ENCODE measurements around the gene ZNF358. TPM values are rescaled to one million over a fixed set of nuclear protein-coding genes. Genes with fewer than 3 reads are reported as not detected.

The ZNF358 gene
- polyA plus RNA-seq, 3 donors: 0.41 to 8.6 (median 1.0) TPM

- H2AFZ ChIP-seq (ENCODE audit: insufficient read depth, low read depth, low read length, poor library complexity, severe bottlenecking): peak overlapping the region; percentile 77
- Mint-ChIP-seq H3K4me1 (peaks cover 34% of the 10 kb centered on the region), H3K27me3 (ENCODE audit: low read depth in 3 of 3) (peaks cover 0 to 6% (median 1%) of the 10 kb centered on the region in 3 donors), H3K9me3 (peaks cover 0 to 5% (median 3%) of the 10 kb centered on the region in 7 donors), H3K36me3 (peaks cover 34 to 45% of the 10 kb centered on the region in 2 donors), H3K27ac (peak overlapping the region; percentile 28 to 90 (median 76)), H3K4me3 (peak overlapping the region; percentile 85 to 88)
- peak overlapping the region; percentile 89 for H3K9ac ChIP-seq (ENCODE audit: insufficient read depth, low read length, poor library complexity, severe bottlenecking)
- DNase-seq: peak in 2 of 3 donors; percentile 42 to 59
- WGBS (ENCODE audit: insufficient coverage): 12% methylated on average over 19 of the region's 23 CpGs
- peak overlapping the region; percentile 25 to 77 for H3K27ac ChIP-seq (ENCODE audit: low read depth in 1 of 2, low read length in 2 of 2)
- peak overlapping the region; percentile 99 for H3K4me2 ChIP-seq (replicated peaks; ENCODE audit: extremely low read depth, low read length, poor library complexity, severe bottlenecking)
- intact Hi-C loops (cut with micrococcal nuclease): loop anchor here in 1 of 2 donors (1.0 to 2.0 kb wide), 2 partner anchors 11 to 50 kb away; no protein-coding TSS in a partner anchor
- H3K9me3 ChIP-seq (replicated peaks in 1 of 2; ENCODE audit: control insufficient read depth in 1 of 2, insufficient read depth in 1 of 2, low read length in 2 of 2): no peaks in the 10 kb centered on the region
- peaks cover 31 to 38% of the 10 kb centered on the region in 2 donors for H3K4me1 ChIP-seq (ENCODE audit: control insufficient read depth in 1 of 2, insufficient read depth in 2 of 2, low read length in 2 of 2)
- no peaks in the 10 kb centered on the region for H3K27me3 ChIP-seq (ENCODE audit: control insufficient read depth in 2 of 2, insufficient read depth in 2 of 2, low read length in 2 of 2)
- TF ChIP-seq CTCF (IDR thresholded peaks at IDR 0.05): no peak
- H3K36me3 ChIP-seq (replicated peaks in 1 of 2; ENCODE audit: control insufficient read depth in 1 of 2, insufficient read depth in 2 of 2, low read length in 2 of 2): peaks cover 25 to 36% of the 10 kb centered on the region in 2 donors
- peaks cover 16% of the 10 kb centered on the region for H4K20me1 ChIP-seq (ENCODE audit: insufficient read depth, low read length)
- peaks cover 14% of the 10 kb centered on the region for H3K79me2 ChIP-seq (ENCODE audit: insufficient read depth, low read length)
- H3K4me3 ChIP-seq (replicated peaks in 1 of 3; ENCODE audit: low read depth in 2 of 3, low read length in 3 of 3): peak overlapping the region; percentile 56 to 89 (median 69)
These were observed 7.2 kb downstream of the ZNF358 start for GRCh38 chr19:7522923-7523667.

DNA sequence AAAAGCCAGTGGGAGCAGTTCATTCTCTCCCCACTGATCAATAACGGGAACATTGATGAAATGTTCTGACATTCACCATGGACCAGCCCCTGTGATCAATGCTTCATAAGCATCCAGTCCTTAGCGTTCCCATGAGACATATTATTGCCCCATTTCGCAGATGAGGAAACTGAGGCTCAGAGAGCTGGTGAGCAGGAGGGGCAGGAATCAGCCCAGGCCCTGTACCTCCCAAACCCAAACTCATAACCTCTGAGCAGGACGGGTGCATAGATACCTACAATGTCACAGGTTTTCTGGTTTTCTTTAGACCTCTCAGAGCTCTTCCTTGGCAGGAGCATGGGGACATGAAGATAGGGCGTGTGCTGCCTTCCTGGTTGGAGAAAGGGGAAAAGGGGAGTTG, 8.6 kb downstream of the ZNF358 start:
- Histone ChIP-seq H3K27me3 (ENCODE audit: control insufficient read depth in 2 of 2, insufficient read depth in 2 of 2, low read length in 2 of 2) (no peaks in the 10 kb centered on the region), H3K9ac (ENCODE audit: insufficient read depth, low read length, poor library complexity, severe bottlenecking) (no peak overlapping the region), H2AFZ (ENCODE audit: insufficient read depth, low read depth, low read length, poor library complexity, severe bottlenecking) (no peak overlapping the region), H3K4me3 (replicated peaks in 1 of 3; ENCODE audit: low read depth in 2 of 3, low read length in 3 of 3) (no peak overlapping the region), H3K79me2 (ENCODE audit: insufficient read depth, low read length) (peaks cover 14% of the 10 kb centered on the region), H4K20me1 (ENCODE audit: insufficient read depth, low read length) (peaks cover 16% of the 10 kb centered on the region), H3K9me3 (replicated peaks in 1 of 2; ENCODE audit: control insufficient read depth in 1 of 2, insufficient read depth in 1 of 2, low read length in 2 of 2) (no peaks in the 10 kb centered on the region), H3K4me1 (ENCODE audit: control insufficient read depth in 1 of 2, insufficient read depth in 2 of 2, low read length in 2 of 2) (peaks cover 31 to 40% of the 10 kb centered on the region in 2 donors), H3K27ac (ENCODE audit: low read depth in 1 of 2, low read length in 2 of 2) (no peak overlapping the region), H3K4me2 (replicated peaks; ENCODE audit: extremely low read depth, low read length, poor library complexity, severe bottlenecking) (no peak overlapping the region), H3K36me3 (replicated peaks in 1 of 2; ENCODE audit: control insufficient read depth in 1 of 2, insufficient read depth in 2 of 2, low read length in 2 of 2) (peaks cover 39 to 51% of the 10 kb centered on the region in 2 donors)
- TF ChIP-seq CTCF (IDR thresholded peaks at IDR 0.05): no peak
- Mint-ChIP-seq H3K27ac (no peak overlapping the region), H3K9me3 (no peaks in the 10 kb centered on the region), H3K27me3 (ENCODE audit: low read depth in 3 of 3) (peaks cover 0 to 4% (median 0%) of the 10 kb centered on the region in 3 donors), H3K4me1 (peaks cover 36% of the 10 kb centered on the region), H3K4me3 (peak overlapping the region in 1 of 2 donors; percentile 15), H3K36me3 (peaks cover 44 to 55% of the 10 kb centered on the region in 2 donors)
- WGBS (ENCODE audit: insufficient coverage): 100% methylated on average over 1 of the region's 5 CpGs
- DNase-seq: no peak
- intact Hi-C loops (cut with micrococcal nuclease): no loop called here

All from CD14-positive monocyte (primary cell).